Lower lobe of right lung (tissue), 2 donors: Measurements from ENCODE around the gene MAP3K14. TPM values are rescaled to one million over a fixed set of nuclear protein-coding genes. Genes with fewer than 3 reads are reported as not detected.

Experiments
- ATAC-seq, 2 donors: fragments of 200-7000 bp; cut with Tn5 transposase; one replicate each; pipeline ENCODE4 v1.9.1; 2020 to 2022; ENCODE audit warnings: mild to moderate bottlenecking in 2 of 2, moderate library complexity in 2 of 2
- DNase-seq: peaks from one replicate; pipeline ENCODE4 v3.0.0-alpha.2; 2020
- H3K27ac ChIP-seq: fragments of 200-600 bp; one replicate; pipeline ENCODE4 v1.8.0; 2022
- H3K27me3 ChIP-seq: fragments of 200-600 bp; one replicate; pipeline ENCODE4 v1.8.0; 2022; ENCODE audit warnings: low read depth
- H3K36me3 ChIP-seq: fragments of 200-600 bp; one replicate; pipeline ENCODE4 v1.8.0; 2022; ENCODE audit warnings: mild to moderate bottlenecking
- H3K4me1 ChIP-seq: fragments of 200-600 bp; one replicate; pipeline ENCODE4 v1.8.0; 2022
- H3K4me3 ChIP-seq: fragments of 200-600 bp; one replicate; pipeline ENCODE4 v1.8.0; 2022; ENCODE audit warnings: mild to moderate bottlenecking
- H3K9me3 ChIP-seq: fragments of 200-600 bp; one replicate; pipeline ENCODE4 v1.8.0; 2022
- intact Hi-C: fragments of 100-400 bp; cut with DNase I; formaldehyde crosslinking; loops from one replicate; pipeline ENCODE4 v1.11.0; 2022
- total RNA-seq: library from RNA; stranded (reverse); fragmentation: NEBNext Ultra II Directional; extraction: Animal tissue kit (Norgen Biotek cat#: 25700); gene quantifications from one replicate; pipeline ENCODE4 v1.2.1, GENCODE V29; 2021
- TF ChIP-seq, protein P1 (sequence below): fragments of 200-600 bp; IDR thresholded peaks from one replicate; pipeline ENCODE4 v1.8.0; 2022; ENCODE audit warnings: antibody characterized with exemption, mild to moderate bottlenecking
- donor health status: DM: no; HTN: yes; CAD: no; lungs with severe emphysema.

MAP3K14 gene
- total RNA-seq, 1 donor from 2014 or later = 9.3 TPM

DNA sequence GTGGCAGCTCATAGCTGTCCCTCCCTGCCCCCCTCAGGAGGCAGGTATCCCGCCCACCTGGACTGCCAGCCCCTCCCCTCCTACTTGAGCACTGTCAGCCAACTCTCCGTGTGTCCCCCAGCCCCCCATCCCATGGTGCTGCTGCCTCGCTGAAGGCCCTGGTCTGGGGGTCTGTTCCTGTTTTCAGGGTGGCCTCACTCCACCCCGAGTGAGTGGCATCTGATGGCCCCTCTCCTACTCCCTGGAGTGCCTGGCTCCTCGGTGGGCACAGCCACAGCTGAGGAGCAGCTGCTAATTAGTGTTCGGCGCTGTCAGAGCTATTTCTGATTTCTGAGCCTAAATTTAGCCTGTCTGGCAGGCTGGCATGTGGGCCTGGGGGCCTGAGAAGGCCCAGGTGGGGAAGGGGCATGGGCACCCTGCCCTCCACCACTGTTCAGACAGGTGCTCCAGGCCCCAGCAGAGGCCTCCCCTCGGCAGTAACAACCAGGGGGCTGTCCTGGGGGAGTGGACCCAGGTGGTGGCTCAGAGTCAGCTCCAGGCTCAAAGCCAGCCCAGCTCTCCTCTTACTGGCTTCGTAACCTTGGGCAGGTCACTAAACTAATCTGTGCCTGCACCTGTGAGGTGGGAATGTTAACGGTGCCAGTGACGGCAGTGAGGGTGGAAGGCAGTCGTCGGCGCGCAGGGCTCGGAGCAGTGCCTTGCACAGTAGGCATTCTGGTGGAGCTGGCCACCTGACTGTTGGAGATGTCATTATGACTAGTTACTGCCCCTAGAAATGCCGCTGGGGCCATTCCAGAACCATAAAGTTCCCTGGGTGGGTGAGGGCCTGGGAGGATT is 88.7 kb downstream of the MAP3K14 start:
- DNase-seq (no peak), ATAC-seq (no peak)
- H3K36me3 ChIP-seq = no peaks in the 10 kb centered on the region
- H3K4me3 ChIP-seq = peak overlapping the region; percentile 28
- intact Hi-C loops = no loop called here
- H3K27ac ChIP-seq = peak overlapping the region; percentile 81
- H3K9me3 ChIP-seq = no peaks in the 10 kb centered on the region
- TF ChIP-seq, protein P1, sequence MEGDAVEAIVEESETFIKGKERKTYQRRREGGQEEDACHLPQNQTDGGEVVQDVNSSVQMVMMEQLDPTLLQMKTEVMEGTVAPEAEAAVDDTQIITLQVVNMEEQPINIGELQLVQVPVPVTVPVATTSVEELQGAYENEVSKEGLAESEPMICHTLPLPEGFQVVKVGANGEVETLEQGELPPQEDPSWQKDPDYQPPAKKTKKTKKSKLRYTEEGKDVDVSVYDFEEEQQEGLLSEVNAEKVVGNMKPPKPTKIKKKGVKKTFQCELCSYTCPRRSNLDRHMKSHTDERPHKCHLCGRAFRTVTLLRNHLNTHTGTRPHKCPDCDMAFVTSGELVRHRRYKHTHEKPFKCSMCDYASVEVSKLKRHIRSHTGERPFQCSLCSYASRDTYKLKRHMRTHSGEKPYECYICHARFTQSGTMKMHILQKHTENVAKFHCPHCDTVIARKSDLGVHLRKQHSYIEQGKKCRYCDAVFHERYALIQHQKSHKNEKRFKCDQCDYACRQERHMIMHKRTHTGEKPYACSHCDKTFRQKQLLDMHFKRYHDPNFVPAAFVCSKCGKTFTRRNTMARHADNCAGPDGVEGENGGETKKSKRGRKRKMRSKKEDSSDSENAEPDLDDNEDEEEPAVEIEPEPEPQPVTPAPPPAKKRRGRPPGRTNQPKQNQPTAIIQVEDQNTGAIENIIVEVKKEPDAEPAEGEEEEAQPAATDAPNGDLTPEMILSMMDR = no peak
- H3K4me1 ChIP-seq = peaks cover 73% of the 10 kb centered on the region
- no peaks in the 10 kb centered on the region for H3K27me3 ChIP-seq

DNA sequence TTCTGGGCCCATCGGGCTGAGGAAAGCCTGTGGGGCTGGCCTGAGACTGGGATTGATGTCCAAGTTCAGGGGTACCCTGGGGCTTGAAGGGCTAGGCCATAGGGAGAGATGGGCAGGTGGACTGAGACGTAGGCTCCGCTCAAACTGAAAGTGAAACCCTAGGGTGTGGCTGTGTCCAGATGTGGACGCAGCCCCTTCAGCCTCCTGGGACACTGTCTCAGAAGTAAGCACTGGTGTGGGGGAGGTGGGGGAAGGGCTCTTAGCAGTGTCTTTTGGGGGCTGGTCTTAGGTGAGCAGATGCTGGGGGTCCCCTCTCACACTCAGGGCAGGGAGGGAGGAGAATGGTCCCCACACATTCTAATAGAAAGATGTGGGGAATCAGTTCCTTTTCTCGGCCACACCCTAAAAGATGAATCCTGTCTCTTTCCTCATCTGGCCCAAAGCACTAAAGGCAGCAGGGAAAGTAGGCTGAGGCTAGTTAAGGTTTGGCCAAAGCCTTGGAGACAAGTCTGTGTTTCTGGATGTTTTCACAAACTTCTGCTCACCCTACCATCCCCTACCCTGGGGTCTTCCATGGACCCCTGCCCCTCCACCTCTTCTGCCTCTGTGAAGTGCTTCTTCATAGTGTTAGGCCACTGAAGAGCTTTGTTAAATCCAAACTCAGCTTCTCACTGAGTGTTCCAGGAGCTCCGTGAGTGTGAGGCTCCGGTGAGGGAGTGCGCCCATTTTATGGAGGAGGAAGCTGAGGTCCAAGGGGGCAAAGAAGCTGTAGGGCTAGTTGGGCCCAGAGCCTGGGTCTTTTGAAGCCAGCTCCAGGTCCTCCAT is 89.5 kb downstream of the MAP3K14 start:
- DNase-seq (no peak), ATAC-seq (peak in 1 of 2 donors; percentile 17)
- Histone ChIP-seq H3K36me3 (no peaks in the 10 kb centered on the region), H3K4me3 (peak overlapping the region; percentile 60), H3K27me3 (no peaks in the 10 kb centered on the region), H3K27ac (peak overlapping the region; percentile 81), H3K9me3 (no peaks in the 10 kb centered on the region), H3K4me1 (peaks cover 80% of the 10 kb centered on the region)
- intact Hi-C loops = no loop called here
- TF ChIP-seq, protein P1 = no peak

DNA sequence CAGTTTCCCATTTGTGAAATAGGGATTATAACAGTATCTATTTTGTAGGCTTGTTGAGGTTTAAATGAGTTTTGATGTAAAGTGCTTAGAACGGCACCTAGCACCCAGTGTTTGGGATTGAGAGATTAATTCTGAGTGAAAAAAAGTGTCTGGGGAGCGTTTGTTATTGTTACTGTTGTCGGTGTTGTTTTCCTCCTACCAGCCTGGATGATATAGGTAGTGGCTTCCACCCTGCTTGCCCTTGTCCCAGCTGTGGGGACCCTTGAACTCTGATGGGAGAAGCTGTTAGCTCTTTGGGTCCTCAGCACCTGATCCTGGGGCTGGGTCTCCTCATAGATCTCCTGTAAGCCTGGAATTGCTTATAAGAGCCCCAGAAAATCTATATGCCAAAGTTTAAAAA is 90.2 kb downstream of the MAP3K14 start:
- intact Hi-C loops = no loop called here
- no peak for ATAC-seq
- Histone ChIP-seq H3K27ac (peak overlapping the region; percentile 81), H3K4me1 (peaks cover 77% of the 10 kb centered on the region), H3K9me3 (no peaks in the 10 kb centered on the region), H3K36me3 (no peaks in the 10 kb centered on the region), H3K4me3 (peak overlapping the region; percentile 60), H3K27me3 (no peaks in the 10 kb centered on the region)
- TF ChIP-seq, protein P1 = no peak
- no peak for DNase-seq

DNA sequence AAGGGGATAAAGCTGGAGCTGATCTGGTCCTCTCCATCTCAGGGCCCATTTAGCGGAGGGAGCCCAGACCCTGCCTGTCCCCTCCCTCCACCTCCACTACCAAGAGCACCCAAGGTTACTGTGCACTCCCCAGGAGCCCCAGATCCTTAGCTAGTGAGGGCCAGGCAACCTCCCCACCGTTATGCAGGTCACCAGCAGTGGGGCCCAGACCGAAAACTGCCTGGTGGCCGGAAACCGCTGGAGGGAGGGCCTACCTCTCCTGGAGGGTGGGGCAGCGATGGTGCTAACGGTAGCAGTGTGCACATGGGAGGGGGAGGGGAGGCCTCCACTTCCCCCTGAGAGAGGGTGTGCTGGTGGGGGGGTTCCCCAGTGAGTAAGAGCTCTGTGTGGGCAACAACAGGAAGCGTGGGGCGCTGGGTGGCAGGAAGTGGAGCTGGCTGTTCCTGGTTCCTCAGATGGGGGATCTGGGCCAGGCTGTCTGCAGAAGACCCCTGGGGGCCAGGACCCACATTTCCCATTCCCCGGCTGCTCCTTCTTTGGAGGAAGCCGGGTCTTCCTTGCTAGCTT is 90.8 kb downstream of the MAP3K14 start:
- no peaks in the 10 kb centered on the region for H3K27me3 ChIP-seq
- peak overlapping the region; percentile 60 for H3K4me3 ChIP-seq
- H3K9me3 ChIP-seq = no peaks in the 10 kb centered on the region
- H3K27ac ChIP-seq = peak overlapping the region; percentile 81
- H3K4me1 ChIP-seq = peaks cover 75% of the 10 kb centered on the region
- TF ChIP-seq, protein P1 = no peak
- intact Hi-C loops = no loop called here
- ATAC-seq (peak; percentile 61 to 79), DNase-seq (peak; percentile 92)
- H3K36me3 ChIP-seq = no peaks in the 10 kb centered on the region

DNA sequence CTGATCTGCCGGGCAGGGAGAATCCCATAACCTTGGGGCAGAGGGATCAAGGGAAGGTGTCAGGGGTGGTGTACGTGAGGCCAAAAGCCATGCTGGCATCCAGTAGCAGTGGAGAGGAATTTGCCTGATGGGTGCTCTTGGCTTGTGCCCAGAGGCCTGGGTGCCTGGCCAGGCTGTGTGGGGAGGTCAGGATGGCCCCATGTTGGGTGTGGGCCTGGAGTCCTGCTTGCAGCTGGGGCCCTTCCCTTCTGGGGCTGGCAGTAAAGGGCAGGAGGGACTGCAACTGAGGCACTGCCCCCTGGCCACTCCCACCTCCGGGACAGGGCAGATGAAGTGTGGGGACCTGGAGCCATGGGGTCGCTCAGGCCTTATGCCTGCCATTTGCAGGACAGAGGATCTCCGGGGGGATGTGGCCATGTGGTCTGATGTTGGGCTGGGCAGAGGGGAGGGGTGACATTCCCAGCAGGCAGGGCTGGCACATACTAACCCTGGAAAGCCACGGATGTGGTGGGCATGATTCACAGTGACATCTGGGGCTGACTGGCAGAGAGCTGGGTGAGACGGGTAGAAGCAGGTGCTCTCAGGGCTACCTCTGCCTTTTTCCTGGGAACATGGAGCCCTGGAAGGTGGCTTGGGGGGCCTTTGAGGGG is 91.6 kb downstream of the MAP3K14 start:
- no peaks in the 10 kb centered on the region for H3K27me3 ChIP-seq
- intact Hi-C loops = no loop called here
- no peaks in the 10 kb centered on the region for H3K9me3 ChIP-seq
- no peak for ATAC-seq
- peak overlapping the region; percentile 81 for H3K27ac ChIP-seq
- H3K4me1 ChIP-seq = peaks cover 71% of the 10 kb centered on the region
- no peak for DNase-seq
- TF ChIP-seq, protein P1 = no peak
- no peaks in the 10 kb centered on the region for H3K36me3 ChIP-seq
- H3K4me3 ChIP-seq = peak overlapping the region; percentile 60
